DMS53 treated with DMSO at 0.1 percent for 48 hours (cell line): Measurements from ENCODE around the gene ADAT2.
"Not testable (repeated sequence)": the region's sequence is repeated elsewhere in the genome, so short reads cannot be mapped to it uniquely, and the experiment has no call there.

Experiments used
- DNase-seq: peaks from one replicate; lab custom pipeline; 2025; ENCODE audit not compliant: unreplicated experiment; lab: John Stamatoyannopoulos, UW

Gene ADAT2

DNA sequence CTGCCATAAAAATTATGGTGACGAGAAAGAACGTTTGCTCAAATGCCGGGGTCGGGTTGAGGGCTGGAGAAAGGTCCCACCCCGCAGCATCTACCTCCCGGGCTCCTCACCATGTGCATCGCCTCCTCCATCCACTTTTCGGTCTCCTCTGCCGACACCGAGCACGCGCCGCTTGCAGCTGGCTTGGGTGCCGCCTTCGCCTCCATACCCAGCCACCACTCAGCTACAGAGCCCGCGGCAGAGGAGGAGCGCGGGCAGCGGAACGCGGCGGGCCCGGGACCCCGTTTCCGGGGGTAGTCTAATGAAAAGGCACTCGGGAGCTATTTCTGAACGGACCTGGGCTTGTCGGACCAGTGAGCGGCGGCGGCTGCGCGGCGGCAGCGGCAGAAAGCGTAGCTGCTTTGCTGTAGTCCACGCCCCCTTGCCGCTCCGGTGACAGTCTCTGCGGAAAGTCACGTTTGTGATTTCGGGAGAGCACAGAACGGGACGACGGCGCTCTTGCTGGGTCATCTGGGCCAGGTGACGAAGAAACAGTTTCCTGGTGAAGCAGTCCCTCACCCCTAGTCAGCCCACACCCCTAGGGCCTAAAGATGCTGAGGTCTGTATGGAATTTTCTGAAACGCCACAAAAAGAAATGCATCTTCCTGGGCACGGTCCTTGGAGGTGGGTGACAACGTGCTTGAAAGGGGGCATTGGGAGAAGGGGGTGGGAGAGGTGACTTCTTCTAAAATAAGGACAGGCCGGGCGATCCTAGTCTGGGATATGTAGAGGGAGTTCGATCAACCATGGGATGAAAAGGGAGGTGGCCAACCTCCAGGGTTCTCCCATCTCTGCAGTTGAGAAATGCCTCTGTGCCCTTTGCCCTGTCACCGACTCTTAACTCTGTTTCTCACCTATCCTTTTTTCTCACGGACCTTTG, at the start of gene ADAT2, which contains the start of gene PEX3:
Gene ADAT2, minus strand, starts transcription at position 243 of the 919 bp plus-strand sequence. Its CDS starts 37 bp downstream, at position 206.
Gene PEX3, plus strand, starts transcription at position 353 of the 919 bp plus-strand sequence. Its CDS starts 238 bp downstream, at position 591.
- peak; percentile 82 for DNase-seq

DNA sequence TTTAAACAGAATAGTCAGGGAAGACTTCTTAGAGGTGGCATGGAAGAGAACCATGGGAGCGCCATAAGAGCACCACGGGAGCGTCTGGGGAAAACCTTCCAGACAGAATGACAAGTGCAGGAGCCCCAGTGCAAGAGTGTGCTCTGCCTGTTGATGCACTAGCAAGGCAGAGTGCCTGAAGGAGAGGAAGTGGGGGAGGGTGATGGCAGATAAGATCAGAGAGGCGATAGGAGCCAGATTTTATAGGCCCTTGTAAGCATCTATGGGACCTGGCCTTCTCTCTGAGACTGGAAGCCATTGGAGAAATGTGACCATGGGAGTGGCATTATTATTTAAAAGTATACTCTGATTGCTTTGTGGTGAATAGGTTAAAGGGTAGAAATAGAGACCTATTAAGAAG, 47.9 kb upstream of the ADAT2 start:
- no peak for DNase-seq

DNA sequence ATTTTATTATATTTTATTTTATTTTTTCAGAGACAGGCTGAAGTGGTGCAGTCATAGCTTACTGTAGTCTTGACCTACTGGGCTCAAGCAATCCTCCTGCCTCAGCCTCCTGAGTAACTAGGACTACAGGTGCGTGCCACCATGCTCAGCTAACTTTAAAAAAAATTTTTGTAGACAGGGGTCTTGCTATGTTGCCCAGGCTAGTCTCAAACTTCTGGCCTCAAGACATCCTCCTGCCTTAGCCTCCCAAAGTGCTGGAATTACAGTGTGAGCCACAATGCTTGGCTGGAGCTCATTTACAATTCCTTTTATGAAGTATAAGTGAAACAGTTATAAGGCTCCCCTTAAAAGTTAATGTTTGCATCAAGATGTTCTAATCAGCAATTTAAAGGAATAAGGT, 46.5 kb upstream of the ADAT2 start:
- no peak for DNase-seq

DNA sequence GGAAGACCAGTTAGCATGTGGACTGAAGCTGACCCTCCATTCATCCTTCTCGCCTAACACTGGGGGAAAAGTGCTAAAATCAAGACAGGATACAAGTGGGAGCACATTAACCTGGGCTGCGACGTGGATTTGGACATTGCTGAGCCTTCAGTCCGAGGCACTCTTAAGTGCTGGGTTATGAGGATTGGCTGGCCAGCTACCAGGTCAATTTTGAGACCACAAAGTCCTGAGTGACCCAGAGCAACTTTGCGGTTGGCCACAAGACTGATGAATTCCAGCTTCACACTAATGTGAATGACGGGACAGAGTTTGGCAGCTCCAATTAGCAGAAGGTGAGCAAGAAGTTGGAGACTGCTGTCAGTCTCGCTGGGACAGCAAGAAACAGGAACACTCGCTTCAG, 40.3 kb upstream of the ADAT2 start:
- DNase-seq, result no peak

DNA sequence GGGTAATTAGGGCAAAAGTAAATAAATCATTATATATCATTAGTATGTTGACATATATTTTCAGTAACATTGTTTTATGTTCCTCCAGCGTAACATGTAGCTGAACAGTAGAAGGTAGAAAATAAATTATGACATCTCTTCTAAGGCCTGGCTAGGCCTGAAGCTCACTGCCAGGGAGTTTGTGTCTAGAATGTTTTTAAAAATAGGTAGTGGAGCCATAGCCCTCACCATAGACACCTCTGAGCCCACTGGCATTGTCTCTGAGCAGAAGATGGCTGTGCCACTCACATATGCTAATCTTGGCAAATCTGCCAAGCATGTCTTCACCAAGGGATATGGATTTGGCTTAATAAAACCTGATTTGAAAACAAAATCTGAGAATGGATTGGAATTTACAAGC, 39.7 kb upstream of the ADAT2 start:
- no peak for DNase-seq

DNA sequence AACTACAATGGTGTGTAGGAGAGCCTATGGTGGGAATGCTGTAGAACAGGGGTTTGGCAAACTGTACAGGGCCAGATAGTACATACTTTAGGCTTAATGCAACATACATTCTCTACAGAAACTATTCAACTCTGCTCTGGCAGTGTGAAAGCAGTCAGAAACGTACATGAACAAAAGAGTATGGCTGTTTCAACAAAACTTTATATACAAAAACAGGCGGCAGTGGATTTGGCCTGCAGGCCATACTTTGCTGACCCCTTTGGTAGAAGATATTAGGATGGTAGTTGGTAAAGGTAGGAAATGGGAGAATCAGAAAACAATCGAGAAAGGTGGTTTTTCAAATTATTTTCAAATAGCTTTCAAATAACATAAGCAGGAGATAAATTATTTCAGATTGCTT, 36.3 kb upstream of the ADAT2 start:
- no peak for DNase-seq

DNA sequence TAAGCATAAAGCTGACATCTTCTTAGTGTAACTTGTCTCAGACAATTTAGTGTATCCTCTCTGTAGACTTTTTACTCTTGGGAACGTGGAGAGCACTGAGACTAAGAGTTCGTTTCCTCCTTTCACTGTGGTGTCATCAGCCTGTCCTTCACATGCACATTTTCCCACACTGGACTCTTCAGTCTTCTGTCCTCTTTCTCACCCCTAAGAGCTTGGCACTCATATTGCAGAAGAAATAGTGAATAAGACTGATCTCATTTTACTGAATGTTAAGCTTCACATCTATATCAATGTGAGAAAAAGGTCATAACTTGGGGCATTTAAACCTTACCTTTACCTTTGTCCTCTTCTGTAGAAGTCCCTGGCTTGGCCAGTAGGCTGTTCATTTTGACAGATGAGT, 35.5 kb upstream of the ADAT2 start:
- DNase-seq, result no peak

DNA sequence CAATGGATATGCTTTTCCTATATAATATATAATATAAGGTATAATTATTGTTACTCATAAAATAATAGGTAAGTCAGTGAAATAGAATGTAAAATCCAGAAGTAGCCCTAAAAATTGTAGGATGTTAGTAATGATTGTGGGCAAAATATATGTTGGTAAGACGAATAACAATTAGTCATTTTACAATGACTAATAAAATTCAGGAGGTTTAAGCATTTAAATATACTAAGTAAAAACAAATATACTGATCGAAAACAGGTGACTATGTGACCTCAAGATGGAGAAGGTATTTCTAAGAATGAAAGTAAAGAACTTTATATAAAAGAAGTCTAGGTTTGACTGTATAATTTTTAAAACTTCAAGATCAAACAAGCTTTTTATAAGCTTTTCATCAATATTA, 32.1 kb upstream of the ADAT2 start:
- DNase-seq, result no peak

DNA sequence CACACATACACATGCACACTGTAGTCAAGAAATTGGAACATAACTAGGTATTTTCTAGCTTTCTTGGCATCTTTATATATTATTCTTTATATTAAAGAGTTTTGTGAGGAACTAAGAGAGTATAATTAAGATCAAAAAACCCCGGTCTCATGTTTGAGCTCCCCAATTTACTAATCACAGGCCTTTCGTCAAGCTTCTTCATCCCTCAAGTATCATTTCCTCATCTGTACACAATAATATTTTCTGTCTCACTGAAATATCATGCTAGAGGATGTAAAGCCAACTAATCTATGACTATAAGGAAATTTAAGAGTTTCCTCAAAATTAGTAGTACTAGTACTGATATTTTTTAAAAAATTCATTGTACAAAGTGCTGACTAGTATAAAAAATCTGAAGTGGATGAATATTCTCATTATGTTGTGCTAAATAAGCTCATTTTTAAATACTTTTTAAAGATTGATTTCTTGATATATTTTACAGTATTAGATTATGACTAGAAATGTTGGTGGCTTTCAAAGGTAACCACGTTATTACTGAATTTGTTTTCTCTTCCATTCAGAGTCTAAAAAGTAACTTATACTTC, 28.1 kb upstream of the ADAT2 start:
- no peak for DNase-seq

DNA sequence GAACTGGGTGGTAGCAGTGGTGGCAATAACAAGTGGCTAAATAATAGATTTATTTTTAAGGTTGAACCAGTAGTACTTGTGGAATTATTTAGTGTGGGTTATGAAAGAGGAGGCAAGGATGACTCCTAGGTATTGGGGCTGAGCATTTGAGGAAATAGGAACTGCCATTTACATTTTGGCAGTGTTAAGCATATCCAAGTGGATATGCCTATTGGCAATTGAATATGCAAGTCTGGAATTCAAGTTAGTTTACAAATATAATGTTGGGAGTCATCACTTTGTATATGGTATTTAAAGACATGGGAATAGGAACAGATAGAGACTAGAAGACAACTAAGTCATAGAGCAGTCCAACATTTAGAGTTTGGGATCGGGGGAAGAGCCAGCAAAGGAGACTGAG, 26.1 kb upstream of the ADAT2 start:
- no peak for DNase-seq

DNA sequence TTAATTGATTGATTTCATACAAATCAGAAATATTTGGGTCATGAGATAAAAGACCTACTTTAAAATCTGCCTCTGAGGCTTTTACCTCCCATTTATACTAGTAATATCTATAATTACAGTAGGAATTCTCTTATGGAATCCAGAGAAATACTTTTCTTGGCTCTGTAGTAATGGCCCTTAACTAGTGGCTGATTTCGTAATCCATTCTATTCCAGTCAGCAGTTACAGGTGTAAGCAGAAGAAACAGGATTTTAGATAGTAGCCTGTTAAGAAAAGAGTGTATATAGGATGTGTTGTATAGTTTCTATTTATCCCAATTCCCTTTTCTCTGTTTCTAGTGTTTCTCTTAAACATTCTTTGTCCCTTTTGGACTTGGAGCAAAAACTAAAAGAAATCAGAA, 21.3 kb upstream of the ADAT2 start:
- DNase-seq, result no peak

DNA sequence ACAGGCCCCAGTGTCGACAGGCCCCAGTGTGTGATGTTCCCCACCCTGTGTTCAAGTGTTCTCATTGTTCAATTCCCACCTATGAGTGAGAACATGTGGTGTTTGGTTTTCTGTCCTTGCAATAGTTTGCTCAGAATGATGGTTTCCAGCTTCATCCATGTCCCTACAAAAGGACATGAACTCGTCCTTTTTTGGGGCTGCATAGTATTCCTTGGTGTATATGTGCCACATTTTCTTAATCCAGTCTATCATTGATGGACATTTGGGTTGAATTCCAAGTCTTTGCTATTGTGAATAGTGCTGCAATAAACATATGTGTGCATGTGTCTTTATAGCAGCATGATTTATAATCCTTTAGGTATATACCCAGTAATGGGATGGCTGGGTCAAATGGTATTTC, 18.3 kb upstream of the ADAT2 start:
- not testable (repeated sequence) for DNase-seq

DNA sequence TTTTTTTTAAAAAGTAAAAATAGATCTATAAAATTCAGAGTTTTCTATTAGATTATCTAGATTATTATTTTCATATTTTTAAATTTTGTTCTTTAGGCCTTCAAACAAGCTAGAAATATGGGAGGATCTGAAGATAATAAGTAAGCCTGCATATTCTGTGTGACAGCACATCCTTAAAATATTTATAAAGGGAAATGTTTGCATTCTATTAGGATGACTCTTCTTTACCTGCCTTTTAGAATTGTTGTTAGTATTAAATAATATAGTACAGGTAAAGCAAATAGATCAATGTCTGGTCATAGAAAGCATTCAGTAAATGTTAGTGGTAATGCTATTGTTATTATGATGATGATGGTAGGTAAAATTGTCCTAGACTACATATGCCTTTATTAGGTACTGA, 17.5 kb upstream of the ADAT2 start:
- DNase-seq, result no peak

DNA sequence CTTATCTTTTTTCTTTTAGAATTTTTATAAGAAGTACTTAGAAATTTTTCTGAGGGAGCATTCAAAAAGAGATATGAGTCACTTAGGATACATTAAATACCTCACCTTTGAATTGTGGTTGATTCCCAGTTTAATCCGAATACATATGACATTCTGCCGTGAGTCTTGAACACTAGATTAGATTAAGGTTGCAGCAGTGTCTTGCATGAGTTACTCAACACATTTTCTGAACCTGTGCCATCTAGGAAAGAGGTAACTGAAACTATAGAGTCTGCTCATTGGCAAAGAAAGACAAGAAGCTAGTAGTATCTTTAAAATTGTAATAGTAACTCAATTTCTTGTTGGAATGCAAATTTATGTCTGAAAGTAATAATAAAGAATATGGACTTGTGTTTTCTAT, 15.1 kb upstream of the ADAT2 start:
- no peak for DNase-seq

DNA sequence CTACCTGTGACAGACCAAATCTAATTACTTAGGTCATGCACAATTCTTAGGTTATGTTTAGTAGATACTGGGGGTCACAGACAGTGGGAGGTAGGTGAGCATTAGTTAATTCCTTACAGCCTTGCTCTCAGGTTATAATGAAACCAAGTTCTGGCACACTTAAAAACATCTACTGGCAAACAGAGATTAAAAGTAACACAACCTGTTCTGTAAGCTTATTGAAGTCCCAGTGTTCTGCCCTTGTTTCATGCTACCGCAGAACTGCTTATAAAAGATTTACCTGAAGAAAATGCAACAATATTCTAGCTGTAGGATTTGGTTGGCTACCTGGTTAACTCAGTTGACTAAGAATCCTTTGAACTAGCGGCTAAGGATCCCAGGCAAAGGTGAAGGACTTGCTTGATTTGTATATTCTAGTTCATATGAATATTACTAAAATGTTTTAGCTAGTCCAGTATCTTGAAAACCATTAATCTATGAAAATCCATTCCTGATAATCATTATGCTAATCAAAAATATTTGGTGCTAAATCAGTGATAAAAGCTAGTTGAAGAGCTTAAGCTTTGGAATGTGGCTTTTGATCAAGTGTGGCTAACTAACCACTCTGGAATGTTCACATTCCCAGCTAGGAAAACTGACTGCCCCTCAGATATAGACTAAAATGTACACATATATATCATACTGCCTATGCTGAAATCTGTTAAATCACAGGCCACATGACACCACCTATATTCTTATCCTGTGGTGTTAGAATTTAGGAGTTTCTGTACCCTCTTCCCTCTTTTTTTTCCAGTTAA, 7.3 kb upstream of the ADAT2 start:
- DNase-seq, result no peak

DNA sequence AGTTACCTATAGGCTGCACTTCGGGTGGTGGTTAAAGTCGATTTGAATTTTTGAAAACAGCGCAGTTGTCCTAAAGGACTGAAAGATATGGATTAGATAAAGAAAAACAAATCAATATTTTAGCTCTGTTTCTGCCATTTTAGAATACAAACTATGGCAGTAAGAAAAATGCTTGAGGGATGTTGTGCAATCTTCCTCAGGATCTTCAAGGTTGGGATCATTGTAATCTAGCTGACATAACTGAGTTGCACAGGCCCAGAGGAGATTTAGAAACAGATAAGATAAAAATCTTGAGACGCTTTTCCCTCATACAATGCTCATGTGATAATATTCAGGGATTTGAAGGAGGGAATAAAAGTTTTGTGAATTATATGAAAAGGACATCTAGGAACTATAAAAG, 1.0 kb upstream of the ADAT2 start:
- DNase-seq, result no peak

DNA sequence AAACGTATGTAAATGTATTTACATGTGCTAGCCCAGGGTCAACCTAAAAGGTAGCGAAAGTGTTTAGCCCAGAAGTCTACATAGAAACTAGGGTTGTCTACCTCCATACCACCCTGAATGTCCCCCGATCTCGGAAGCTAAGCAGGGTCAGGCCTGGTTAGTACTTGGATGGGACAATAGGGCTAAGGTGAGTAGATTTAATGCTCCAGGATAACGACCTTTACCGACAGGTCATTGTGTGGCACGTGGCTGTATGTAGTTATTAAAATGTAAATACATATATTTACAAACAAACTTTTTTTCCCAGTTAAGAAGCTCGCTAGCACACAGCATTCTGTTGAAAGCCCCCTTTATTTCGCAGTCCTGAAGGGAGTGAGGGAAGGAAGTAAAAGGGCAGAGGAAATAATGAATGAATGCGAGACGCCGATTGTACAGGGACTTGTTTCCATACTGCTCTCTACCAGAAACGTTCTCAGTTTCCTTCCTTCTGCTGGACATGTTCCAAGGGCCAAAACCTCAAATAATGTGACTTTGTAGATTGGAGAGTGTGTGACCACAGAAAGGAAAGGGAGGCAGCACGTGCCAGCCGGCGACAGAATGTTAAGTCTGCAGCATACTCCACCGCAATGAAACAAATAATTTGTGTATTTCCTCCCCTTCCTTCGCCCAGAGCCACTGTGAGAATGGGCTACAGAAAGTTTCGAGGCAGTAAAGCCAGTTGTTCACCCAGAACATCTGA, 612 bp downstream of the ADAT2 start:
- peak; percentile 9 for DNase-seq

DNA sequence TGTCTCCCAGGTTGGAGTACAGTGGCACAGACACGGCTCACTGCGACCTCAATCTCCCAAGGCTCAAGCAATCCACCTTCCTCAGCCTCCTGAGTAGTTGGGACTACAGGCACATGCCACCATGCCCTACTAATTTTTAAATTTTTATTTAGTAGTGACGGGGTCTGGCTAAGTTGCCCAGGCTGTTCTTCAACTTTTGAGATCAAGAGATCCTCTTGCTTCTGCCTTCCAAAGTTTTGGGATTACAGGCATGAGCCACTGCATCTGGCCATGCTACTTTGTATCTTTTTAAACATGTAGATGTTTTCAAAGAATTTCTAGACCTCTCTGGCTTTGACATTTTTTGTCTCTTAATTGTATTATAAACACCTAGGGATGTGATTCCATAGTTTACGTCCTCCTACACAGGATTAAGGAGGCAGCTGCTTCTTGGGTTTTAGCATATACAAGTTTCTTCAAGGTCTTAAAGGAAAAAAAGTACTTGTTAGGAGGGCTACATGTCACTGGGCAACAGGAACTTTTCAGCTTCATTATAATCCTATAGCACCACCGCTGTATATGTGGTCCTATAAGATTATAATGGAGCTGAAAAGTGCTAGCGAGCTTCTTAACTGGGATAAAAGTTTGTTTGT, 1.3 kb downstream of the ADAT2 start:
- no peak for DNase-seq

DNA sequence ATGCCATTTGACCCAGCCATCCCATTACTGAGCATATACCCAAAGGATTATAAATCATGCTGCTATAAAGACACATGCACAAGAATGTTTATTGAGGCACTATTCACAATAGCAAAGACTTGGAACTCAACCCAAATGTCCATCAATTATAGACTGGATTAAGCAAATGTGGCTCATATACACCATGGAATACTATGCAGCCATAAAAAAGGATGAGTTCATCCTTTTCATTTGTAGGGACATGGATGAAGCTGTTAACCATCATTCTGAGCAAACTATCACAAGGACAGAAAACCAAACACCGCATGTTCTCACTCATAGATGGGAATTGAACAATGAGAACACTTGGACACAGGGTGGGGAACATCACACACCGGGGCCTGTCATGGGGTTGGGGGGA, 2.6 kb downstream of the ADAT2 start:
- DNase-seq, result not testable (repeated sequence)

DNA sequence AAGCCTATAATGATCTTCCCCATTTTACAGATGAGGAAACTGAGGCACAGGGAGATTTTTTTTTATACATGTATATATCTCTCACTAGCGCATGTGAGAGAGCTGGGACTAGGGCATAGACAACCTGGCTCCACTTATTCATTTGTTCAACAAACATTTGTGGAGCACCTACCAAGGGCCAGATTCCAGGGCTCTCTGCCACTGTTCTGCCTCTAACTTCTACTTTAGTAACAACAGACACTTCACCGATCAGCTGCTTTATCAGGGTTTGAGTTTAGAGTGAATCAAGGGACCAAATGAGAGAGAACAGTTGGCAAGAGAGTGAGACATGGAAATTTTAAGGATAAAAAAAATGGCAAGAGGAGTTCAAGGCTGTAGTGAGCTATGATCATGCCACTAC, 7.4 kb downstream of the ADAT2 start:
- no peak for DNase-seq
